WTC11 (cell line): ENCODE results near the gene SENP8.

Experiments
- CBFB ChIP-seq: sonication (generic); formaldehyde crosslinking; IDR thresholded peaks from 2 replicates; pipeline ENCODE4 v1.8.1; 2022; ENCODE audit warnings: mild to moderate bottlenecking, low read depth, missing genetic modification reagents
- CREM ChIP-seq: sonication (generic); formaldehyde crosslinking; IDR thresholded peaks from 2 replicates; pipeline ENCODE4 v1.8.1; 2022; ENCODE audit warnings: mild to moderate bottlenecking, missing genetic modification reagents, moderate library complexity
- E2F1 ChIP-seq: sonication (generic); formaldehyde crosslinking; IDR thresholded peaks from 2 replicates; pipeline ENCODE4 v1.8.0; 2022; ENCODE audit warnings: mild to moderate bottlenecking, missing genetic modification reagents
- ELF4 ChIP-seq: sonication (generic); formaldehyde crosslinking; IDR thresholded peaks from 2 replicates; pipeline ENCODE4 v1.8.1; 2022; ENCODE audit warnings: low read depth, mild to moderate bottlenecking, moderate library complexity, missing genetic modification reagents
- IRF1 ChIP-seq: sonication (generic); formaldehyde crosslinking; IDR thresholded peaks from 2 replicates; pipeline ENCODE4 v1.8.0; 2023; ENCODE audit warnings: missing genetic modification reagents
- RORB ChIP-seq: fragments of 250-450 bp; sonication (Bioruptor Pico); IDR thresholded peaks from 2 replicates; pipeline ENCODE4 v1.9.0; 2021; ENCODE audit warnings: mild to moderate bottlenecking
- ZBTB21 ChIP-seq: sonication (generic); formaldehyde crosslinking; IDR thresholded peaks from 2 replicates; pipeline ENCODE4 v1.8.1; 2023; ENCODE audit warnings: mild to moderate bottlenecking, missing genetic modification reagents, borderline replicate concordance
- TF ChIP-seq, protein P1 (sequence below): fragments of 200-600 bp; IDR thresholded peaks from 2 replicates; pipeline ENCODE4 v1.8.0; 2022; ENCODE audit warnings: antibody characterized with exemption
- TF ChIP-seq, protein P2 (sequence below): fragments of 250-450 bp; sonication (Bioruptor Pico); conservative IDR thresholded peaks from 2 replicates; pipeline ENCODE4 v1.9.0; 2021; ENCODE audit warnings: mild to moderate bottlenecking
- TF ChIP-seq, protein P3 (sequence below): sonication (generic); formaldehyde crosslinking; IDR thresholded peaks from 2 replicates; pipeline ENCODE4 v1.8.0; 2022; ENCODE audit warnings: mild to moderate bottlenecking, missing genetic modification reagents
- TF ChIP-seq, protein P4 (sequence below): fragments of 250-450 bp; sonication (Bioruptor Pico); IDR thresholded peaks from 2 replicates; pipeline ENCODE4 v2.1.2; 2022; ENCODE audit warnings: mild to moderate bottlenecking, moderate library complexity
- TF ChIP-seq, protein P5 (sequence below): sonication (generic); formaldehyde crosslinking; conservative IDR thresholded peaks from 2 replicates; pipeline ENCODE4 v1.8.1; 2022; ENCODE audit warnings: mild to moderate bottlenecking, missing genetic modification reagents

DNA sequence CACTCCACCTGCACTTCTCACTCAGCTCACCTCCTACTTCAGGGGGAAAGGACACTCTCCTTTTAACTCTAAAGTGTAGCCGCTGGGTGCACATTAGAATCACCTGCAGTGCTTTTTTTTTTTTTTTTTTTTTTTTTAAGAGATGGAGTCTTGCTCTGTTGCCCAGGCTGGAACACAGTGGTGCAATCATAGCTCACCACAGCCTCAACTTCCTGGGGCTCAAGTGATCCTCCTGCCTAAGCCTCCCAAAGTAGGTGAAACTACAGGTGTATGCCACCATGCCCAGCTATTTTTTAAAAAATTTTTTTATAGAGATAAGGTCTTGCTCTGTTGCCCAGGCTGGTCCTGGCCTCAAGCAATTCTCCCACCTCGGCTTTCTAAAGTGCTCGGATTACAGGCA lies 58.5 kb downstream of the SENP8 start:
- TF ChIP-seq E2F1 (CRISPR knock-in tag), result no peak
- TF ChIP-seq, protein P1, sequence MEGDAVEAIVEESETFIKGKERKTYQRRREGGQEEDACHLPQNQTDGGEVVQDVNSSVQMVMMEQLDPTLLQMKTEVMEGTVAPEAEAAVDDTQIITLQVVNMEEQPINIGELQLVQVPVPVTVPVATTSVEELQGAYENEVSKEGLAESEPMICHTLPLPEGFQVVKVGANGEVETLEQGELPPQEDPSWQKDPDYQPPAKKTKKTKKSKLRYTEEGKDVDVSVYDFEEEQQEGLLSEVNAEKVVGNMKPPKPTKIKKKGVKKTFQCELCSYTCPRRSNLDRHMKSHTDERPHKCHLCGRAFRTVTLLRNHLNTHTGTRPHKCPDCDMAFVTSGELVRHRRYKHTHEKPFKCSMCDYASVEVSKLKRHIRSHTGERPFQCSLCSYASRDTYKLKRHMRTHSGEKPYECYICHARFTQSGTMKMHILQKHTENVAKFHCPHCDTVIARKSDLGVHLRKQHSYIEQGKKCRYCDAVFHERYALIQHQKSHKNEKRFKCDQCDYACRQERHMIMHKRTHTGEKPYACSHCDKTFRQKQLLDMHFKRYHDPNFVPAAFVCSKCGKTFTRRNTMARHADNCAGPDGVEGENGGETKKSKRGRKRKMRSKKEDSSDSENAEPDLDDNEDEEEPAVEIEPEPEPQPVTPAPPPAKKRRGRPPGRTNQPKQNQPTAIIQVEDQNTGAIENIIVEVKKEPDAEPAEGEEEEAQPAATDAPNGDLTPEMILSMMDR, result no peak
- TF ChIP-seq, protein P2, sequence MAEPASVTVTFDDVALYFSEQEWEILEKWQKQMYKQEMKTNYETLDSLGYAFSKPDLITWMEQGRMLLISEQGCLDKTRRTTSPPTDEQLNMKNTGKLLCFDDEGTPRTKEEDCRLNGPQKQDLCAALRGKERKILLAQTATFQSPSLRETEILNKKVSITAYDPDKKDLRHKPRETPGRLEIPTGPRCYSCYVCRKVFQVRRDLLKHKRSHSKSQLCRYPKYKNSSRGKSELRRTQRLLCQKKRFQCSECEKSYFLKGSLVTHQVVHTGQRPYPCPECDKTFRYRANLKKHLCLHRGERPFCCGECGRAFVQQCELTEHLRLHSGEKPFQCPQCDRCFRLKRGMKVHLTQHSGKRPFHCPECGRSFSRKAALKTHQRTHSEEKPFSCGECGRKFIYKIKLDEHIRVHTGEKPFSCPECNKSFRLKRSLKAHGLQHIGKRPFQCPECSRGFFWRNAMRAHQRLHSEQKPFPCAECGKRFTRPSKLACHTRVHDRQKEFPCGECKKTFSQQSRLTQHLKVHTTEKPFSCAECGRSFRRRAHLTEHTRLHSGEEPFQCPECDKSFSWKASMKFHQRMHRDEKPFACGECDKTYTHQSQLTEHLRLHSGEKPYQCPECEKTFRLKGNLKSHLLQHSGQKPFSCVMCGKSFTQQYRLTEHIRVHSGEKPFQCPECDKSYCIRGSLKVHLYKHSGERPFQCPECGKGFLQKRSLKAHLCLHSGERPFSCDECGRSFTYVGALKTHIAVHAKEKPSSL, result no peak
- TF ChIP-seq ZBTB21, result no peak
- TF ChIP-seq, protein P3, sequence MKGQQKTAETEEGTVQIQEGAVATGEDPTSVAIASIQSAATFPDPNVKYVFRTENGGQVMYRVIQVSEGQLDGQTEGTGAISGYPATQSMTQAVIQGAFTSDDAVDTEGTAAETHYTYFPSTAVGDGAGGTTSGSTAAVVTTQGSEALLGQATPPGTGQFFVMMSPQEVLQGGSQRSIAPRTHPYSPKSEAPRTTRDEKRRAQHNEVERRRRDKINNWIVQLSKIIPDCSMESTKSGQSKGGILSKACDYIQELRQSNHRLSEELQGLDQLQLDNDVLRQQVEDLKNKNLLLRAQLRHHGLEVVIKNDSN (CRISPR knock-in tag), result no peak
- TF ChIP-seq CREM (CRISPR knock-in tag), result no peak
- TF ChIP-seq, protein P4, sequence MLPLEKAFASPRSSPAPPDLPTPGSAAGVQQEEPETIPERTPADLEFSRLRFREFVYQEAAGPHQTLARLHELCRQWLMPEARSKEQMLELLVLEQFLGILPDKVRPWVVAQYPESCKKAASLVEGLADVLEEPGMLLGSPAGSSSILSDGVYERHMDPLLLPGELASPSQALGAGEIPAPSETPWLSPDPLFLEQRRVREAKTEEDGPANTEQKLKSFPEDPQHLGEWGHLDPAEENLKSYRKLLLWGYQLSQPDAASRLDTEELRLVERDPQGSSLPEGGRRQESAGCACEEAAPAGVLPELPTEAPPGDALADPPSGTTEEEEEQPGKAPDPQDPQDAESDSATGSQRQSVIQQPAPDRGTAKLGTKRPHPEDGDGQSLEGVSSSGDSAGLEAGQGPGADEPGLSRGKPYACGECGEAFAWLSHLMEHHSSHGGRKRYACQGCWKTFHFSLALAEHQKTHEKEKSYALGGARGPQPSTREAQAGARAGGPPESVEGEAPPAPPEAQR (CRISPR knock-in tag), result no peak
- TF ChIP-seq ELF4 (CRISPR knock-in tag), result no peak
- TF ChIP-seq, protein P5, sequence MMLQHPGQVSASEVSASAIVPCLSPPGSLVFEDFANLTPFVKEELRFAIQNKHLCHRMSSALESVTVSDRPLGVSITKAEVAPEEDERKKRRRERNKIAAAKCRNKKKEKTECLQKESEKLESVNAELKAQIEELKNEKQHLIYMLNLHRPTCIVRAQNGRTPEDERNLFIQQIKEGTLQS (CRISPR knock-in tag), result no peak
- no peak for TF ChIP-seq RORB (CRISPR knock-in tag)
- TF ChIP-seq CBFB, result no peak
- no peak for TF ChIP-seq IRF1 (CRISPR knock-in tag)
